Measurements from ENCODE around the gene DCLK1. TPM values are rescaled to one million over a fixed set of nuclear protein-coding genes. Genes with fewer than 3 reads are reported as not detected.

Gene DCLK1
- total RNA-seq, 2 donors from 2014 or later = not detected

DNA sequence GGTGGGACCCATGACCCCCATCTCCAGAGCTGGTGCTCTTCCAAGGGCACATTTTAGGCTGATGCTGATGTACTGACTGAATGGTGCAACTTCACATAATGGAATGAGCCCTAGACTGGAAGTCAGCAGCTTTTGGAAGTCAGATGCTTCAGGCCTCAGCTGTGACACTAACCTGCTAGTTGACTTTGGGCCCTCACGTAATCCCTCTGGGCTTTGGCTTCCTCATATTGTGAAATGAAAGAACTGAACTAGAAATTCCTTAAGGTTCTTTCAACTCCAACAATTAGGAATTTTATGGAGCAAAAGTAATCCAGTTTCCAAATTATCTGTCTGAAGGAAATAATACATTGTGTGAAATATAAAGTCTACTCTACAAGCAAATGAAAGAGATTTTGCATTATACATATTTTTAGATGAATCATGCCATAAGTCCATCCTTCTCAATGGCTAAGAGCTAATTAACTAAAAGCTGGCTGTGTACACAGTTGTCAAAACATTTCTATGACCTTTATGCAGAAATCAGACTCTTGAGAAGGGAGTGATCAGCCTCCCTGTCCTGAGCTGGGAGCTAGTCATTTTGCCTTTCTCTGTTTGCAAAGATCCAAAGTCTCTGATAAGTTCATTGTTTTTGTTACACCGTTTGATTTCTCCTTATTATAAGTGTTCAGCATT lies 204.2 kb downstream of the DCLK1 start:
- H3K27ac Mint-ChIP-seq = no peak overlapping the region

GRCh38 chr13:35925669-35926068 lies 205.5 kb downstream of the DCLK1 start:
- Mint-ChIP-seq H3K9me3 (peaks cover 3 to 12% of the 10 kb centered on the region in 2 donors), H3K36me3 (no peaks in the 10 kb centered on the region), H3K27ac (no peak overlapping the region)
- ATAC-seq = no peak
- DNase-seq (ENCODE audit: low spot score in 2 of 2) = no peak

More for the DNA sequence above, 204.2 kb downstream of the DCLK1 start:
- Mint-ChIP-seq H3K36me3 (no peaks in the 10 kb centered on the region), H3K9me3 (peaks cover 3 to 5% of the 10 kb centered on the region in 2 donors)
- ATAC-seq = no peak
- DNase-seq (ENCODE audit: low spot score in 2 of 2) = no peak

- Mint-ChIP-seq H3K27ac (no peak overlapping the region), H3K36me3 (no peaks in the 10 kb centered on the region), H3K9me3 (peaks cover 1 to 9% of the 10 kb centered on the region in 2 donors)
- ATAC-seq = no peak
- no peak for DNase-seq (ENCODE audit: low spot score in 2 of 2)
These were observed 207.8 kb downstream of the DCLK1 start for GRCh38 chr13:35923347-35923746.

GRCh38 chr13:35920816-35921215 lies 210.4 kb downstream of the DCLK1 start:
- ATAC-seq = no peak
- no peak for DNase-seq (ENCODE audit: low spot score in 2 of 2)
- H3K9me3 Mint-ChIP-seq = peaks cover 0 to 7% of the 10 kb centered on the region in 2 donors
- no peaks in the 10 kb centered on the region for H3K36me3 Mint-ChIP-seq
- no peak overlapping the region for H3K27ac Mint-ChIP-seq

- Mint-ChIP-seq H3K27ac (no peak overlapping the region), H3K9me3 (peaks cover 0 to 7% of the 10 kb centered on the region in 2 donors), H3K36me3 (no peaks in the 10 kb centered on the region)
- no peak for DNase-seq (ENCODE audit: low spot score in 2 of 2)
- no peak for ATAC-seq
These were observed 213.1 kb downstream of the DCLK1 start for GRCh38 chr13:35917942-35918645.

DNA sequence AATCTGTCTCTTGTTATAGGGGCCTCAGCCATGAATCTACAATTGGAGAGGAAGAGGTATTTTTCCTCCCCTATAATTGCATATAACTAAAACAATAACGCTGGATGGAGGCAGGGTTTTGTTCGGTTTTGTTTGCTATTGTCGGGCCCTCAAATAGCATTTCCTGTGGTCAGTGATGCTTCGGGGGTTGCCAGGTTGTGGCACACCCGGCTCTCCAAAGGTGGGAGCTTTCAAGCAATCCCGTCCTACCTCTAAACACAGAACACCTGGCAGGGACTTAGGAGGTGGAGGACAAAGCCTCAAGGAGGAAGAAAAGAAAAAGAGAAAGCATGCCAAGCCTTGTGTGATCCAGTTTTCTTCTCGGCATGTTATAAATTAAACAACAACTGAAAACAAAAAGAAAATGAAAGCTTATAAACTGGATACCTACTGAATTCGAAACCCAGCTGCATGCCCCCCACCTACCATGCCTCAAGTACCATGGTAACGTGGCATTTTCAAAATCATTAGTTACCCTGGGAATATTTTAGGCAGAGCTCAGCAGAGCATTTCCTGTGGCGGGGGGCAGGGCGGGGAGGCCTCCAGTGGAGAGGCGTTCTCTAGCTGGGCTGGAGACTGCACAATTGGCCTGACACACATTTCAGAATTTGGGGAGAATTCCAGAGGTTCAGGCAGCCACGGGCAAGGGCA lies 213.8 kb downstream of the DCLK1 start:
- Mint-ChIP-seq H3K27ac (no peak overlapping the region), H3K9me3 (peaks cover 0 to 7% of the 10 kb centered on the region in 2 donors), H3K36me3 (no peaks in the 10 kb centered on the region)
- ATAC-seq (no peak), DNase-seq (ENCODE audit: low spot score in 2 of 2) (no peak)

DNA sequence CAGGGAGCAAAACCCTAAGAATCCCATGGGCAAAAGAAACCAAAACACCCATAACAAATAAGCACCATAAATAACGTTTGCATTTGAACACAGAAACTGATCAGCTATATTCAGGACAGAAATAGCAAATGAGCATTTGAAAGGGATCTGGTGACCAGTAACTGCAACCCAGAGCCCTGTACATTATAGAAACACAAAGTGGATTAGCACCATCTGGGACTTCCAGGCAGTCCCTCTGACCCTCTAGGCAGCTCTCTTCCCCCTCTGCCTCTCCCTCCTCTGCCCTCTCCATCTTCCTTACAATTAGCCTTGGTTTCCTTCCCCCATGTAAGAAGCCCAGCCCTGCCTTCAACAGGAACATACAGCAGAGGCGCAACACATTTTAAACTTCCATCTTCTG lies 215.0 kb downstream of the DCLK1 start:
- Mint-ChIP-seq H3K9me3 (peaks cover 0 to 4% of the 10 kb centered on the region in 2 donors), H3K27ac (no peak overlapping the region), H3K36me3 (no peaks in the 10 kb centered on the region)
- ATAC-seq (no peak), DNase-seq (ENCODE audit: low spot score in 2 of 2) (no peak)

GRCh38 chr13:35914662-35915061 lies 216.5 kb downstream of the DCLK1 start:
- H3K9me3 Mint-ChIP-seq = peaks cover 0 to 7% of the 10 kb centered on the region in 2 donors

DNA sequence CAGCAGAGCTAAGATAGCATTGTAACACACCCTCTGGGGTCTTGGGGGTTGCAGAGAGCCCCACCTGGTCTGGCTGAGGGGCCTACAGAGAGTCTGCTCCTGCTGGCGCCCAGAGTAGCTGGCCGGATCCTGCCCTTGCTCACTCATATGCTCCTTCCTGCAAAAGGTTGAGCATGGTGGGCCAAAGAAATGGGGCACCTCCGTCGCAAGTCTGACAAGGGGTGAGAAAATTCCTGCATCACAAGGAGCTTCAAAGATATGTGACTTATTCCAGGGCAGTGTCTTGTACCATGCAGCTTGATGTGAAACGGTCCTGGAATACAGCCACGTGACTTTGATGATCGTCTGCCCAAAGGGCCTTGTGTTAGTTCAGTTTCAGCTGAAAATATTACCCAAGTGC lies 218.3 kb downstream of the DCLK1 start:
- no peak overlapping the region for H3K27ac Mint-ChIP-seq
- no peak for DNase-seq (ENCODE audit: low spot score in 2 of 2)

More at GRCh38 chr13:35914662-35915061, 216.5 kb downstream of the DCLK1 start:
- ATAC-seq = no peak
- Mint-ChIP-seq H3K27ac (no peak overlapping the region), H3K36me3 (no peaks in the 10 kb centered on the region)
- no peak for DNase-seq (ENCODE audit: low spot score in 2 of 2)

DNA sequence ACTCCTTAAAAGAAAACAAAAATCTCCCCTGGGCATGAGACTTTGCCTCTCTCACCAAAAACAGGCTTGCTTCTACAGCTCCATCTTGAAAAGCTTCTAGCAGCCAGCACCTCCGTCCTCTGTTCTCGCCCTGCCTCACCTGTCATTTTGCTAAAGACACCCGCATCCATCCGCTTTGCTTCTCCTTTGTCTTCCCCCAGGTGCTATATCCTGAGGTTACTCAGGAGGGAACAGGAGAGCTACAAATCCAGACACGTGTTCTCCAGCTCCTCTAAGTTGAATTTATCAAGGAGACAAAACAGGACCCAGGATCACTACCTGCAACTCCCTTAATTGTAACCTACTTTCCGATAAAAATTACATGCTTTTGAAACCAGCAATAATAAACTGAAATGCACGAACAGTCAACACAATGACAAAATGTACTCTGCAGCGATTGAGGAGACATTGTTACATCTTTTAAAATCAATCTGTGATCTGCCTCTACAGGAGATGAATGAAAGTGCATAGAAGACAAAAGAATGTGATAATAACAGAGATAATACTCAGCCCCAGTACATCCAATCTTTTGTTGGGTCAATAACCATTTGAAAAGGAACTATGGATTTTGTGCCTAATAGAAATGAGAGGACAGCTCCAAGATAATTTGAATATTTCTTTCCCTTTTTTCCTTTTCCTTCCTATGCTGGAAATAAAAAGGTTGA lies 221.2 kb downstream of the DCLK1 start:
- H3K9me3 Mint-ChIP-seq = peaks cover 0 to 7% of the 10 kb centered on the region in 2 donors
- no peak overlapping the region for H3K27ac Mint-ChIP-seq
- H3K36me3 Mint-ChIP-seq = no peaks in the 10 kb centered on the region
- DNase-seq (ENCODE audit: low spot score in 2 of 2) = no peak
- no peak for ATAC-seq

More for the DNA sequence above, 218.3 kb downstream of the DCLK1 start:
- no peak for ATAC-seq
- peaks cover 0 to 7% of the 10 kb centered on the region in 2 donors for H3K9me3 Mint-ChIP-seq
- no peaks in the 10 kb centered on the region for H3K36me3 Mint-ChIP-seq

DNA sequence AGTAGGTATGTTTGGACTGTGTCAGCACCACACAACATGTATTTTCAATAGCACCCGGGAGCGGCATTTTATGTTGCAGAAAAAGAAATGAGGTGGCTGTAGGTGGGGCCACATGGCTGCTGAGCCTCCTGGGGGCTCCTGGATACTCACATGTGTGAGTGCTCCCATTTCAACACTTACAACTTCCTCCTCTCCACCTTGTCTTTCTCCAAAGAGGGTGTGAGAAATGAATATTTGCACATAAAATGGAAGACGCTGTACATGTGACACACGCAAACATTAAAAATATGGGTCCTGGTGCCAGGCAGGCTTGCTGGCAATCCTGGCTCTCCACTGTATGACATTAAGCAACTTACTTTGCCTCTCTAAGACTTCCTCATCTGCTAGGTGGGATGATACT lies 222.1 kb downstream of the DCLK1 start:
- H3K27ac Mint-ChIP-seq = no peak overlapping the region
- ATAC-seq (no peak), DNase-seq (ENCODE audit: low spot score in 2 of 2) (no peak)
- H3K9me3 Mint-ChIP-seq = peaks cover 0 to 7% of the 10 kb centered on the region in 2 donors
- H3K36me3 Mint-ChIP-seq = no peaks in the 10 kb centered on the region

DNA sequence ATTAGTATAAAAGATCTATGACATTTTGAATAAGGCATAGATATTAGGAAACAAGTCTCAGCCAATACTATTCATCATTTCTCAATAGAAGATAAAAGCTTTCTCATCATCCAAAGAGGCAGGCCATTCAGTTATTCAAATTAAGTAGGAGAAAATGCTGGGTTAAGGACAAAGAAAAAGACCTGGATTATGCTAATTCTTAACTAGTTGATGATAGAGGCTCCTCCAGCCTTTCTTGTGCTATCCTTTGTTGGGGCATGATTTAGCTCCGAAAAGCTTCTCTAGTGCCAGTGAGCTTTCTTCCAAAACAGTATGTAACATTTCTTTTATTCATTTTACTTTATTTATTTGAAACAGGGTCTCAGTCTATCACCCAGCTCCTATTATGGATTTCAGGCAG lies 223.0 kb downstream of the DCLK1 start:
- Mint-ChIP-seq H3K27ac (no peak overlapping the region), H3K36me3 (no peaks in the 10 kb centered on the region), H3K9me3 (peaks cover 0 to 7% of the 10 kb centered on the region in 2 donors)
- ATAC-seq (no peak), DNase-seq (ENCODE audit: low spot score in 2 of 2) (no peak)

DNA sequence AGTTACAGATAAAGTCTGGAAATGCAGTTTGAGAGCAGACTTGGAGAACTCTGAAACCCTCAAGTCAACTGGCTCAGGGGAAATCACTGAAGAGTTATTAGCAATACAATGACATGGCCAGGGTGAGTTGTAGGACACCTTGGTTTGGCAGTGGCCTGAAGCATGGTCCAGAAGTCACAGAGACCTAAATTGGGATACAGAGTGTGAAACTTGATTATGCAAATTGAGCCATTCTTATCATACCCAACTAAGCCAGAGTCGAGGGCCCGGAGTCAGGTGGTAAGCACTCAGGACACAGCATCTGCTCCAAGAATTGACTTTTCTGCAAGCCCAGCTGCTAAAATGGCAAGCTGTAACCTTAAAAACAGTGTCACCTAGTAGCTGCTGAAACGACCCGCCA lies 224.5 kb downstream of the DCLK1 start:
- Mint-ChIP-seq H3K9me3 (peaks cover 0 to 7% of the 10 kb centered on the region in 2 donors), H3K36me3 (no peaks in the 10 kb centered on the region), H3K27ac (no peak overlapping the region)
- DNase-seq (ENCODE audit: low spot score in 2 of 2) = no peak
- ATAC-seq = no peak

DNA sequence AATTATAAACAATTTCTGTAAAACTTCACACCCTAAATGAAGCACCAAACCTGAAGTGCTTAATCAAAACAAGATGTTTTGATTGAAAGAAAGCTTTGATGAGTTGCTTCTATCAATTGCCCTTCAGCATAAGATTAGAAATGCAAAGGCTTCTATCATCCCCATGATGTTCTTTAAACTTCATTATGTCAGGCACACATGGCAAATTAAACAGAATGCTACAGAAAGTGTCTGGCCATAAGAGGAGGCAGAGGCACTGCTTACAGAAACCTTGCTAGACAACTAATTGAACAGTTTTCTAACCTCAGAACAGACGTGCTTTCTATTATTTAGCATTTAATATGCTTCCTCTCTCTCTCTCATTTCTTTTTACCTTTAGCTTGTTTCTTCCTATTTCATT lies 228.1 kb downstream of the DCLK1 start:
- no peak for DNase-seq (ENCODE audit: low spot score in 2 of 2)
- H3K36me3 Mint-ChIP-seq = no peaks in the 10 kb centered on the region
- no peak overlapping the region for H3K27ac Mint-ChIP-seq
- peaks cover 0 to 8% of the 10 kb centered on the region in 2 donors for H3K9me3 Mint-ChIP-seq
- no peak for ATAC-seq

- H3K27ac Mint-ChIP-seq = no peak overlapping the region
- no peaks in the 10 kb centered on the region for H3K36me3 Mint-ChIP-seq
- ATAC-seq (no peak), DNase-seq (ENCODE audit: low spot score in 2 of 2) (no peak)
- peaks cover 9 to 11% of the 10 kb centered on the region in 2 donors for H3K9me3 Mint-ChIP-seq
These were observed 233.1 kb downstream of the DCLK1 start for GRCh38 chr13:35898041-35898440.

DNA sequence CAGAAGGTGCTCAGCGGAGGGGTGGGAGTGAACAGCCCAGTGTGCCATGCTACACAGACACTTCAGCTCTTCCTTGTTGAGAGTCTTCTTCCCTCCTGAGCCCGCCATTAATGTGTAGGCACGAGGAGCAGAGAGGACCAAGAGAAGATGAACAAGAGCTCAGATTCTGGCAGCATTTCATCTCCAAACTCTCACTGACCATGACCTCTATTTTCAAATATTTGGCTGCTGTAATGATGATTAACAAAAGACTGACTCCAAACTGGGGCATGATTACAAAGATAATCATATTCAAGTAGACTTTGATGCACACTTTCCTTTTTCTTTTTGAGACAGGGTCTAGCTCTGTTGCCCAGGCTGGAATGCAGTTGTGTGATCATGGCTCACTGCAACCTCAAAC lies 236.5 kb downstream of the DCLK1 start:
- no peaks in the 10 kb centered on the region for H3K36me3 Mint-ChIP-seq
- no peak overlapping the region for H3K27ac Mint-ChIP-seq
- H3K9me3 Mint-ChIP-seq = peaks cover 9 to 11% of the 10 kb centered on the region in 2 donors
- DNase-seq (ENCODE audit: low spot score in 2 of 2) = no peak
- no peak for ATAC-seq

Data from activated naive CD4-positive, alpha-beta T cell treated with anti-CD3 and anti-CD28 coated beads, Interleukin-2, amount 50 U/mL, for 72 hours (primary cell).